ENCODE measurements around the gene PYCR2.
A peak's percentile ranks its signal among the peaks of the same experiment; 100 is the strongest.

GRCh38 chr1:225921734-225922709 lies 2.0 kb downstream of the PYCR2 start:
- TF ChIP-seq EP300 (IDR thresholded peaks at IDR 0.05) (no peak), POLR2AphosphoS5 (IDR thresholded peaks at IDR 0.05) (peak in 1 of 3 donors; percentile 35), CTCF (IDR thresholded peaks at IDR 0.05) (no peak)

All from suprapubic skin (tissue), 4 donors.